Naive thymus-derived CD8-positive, alpha-beta T cell (primary cell): ENCODE measurements around the gene TAS2R60. TPM values are rescaled to one million over a fixed set of nuclear protein-coding genes. Genes with fewer than 3 reads are reported as not detected.

ENCODE experiments used
- ATAC-seq, 2 donors: fragments of 150-1000 bp; cut with Tn5 transposase in 1 of 2; sonication (Bioruptor Pico), chemical (Tn5 transposase) in 1 of 2; 1 replicate in 1 of 2; 2 replicates in 1 of 2; pipeline ENCODE4 v1.10.0; 2021; ENCODE audit warnings: mild to moderate bottlenecking in 2 of 2, moderate library complexity in 2 of 2
- POLR2A ChIA-PET: fragments of 350-600 bp; sonication (Branson Sonifier 250); formaldehyde crosslinking; loops from one replicate; lab custom pipeline; 2021; ENCODE audit warnings: antibody characterized with exemption; lab: Charles Lee
- DNase-seq, 10 donors: peaks; one replicate each; pipeline versions ENCODE4 v3.0.0 to v3.0.0-alpha.2; 2020 to 2022
- H3K27ac Mint-ChIP-seq, 10 donors: one replicate each; pipeline ENCODE4 v1.8.0; 2020 to 2022; ENCODE audit warnings: mild to moderate bottlenecking in 10 of 10, mixed read lengths in 10 of 10, moderate library complexity in 4 of 10, inconsistent platforms in 1 of 10
- H3K27me3 Mint-ChIP-seq, 5 donors: one replicate each; pipeline ENCODE4 v1.8.0; 2021 to 2022; ENCODE audit warnings: mixed read lengths in 5 of 5
- H3K36me3 Mint-ChIP-seq, 3 donors: one replicate each; pipeline ENCODE4 v1.8.0; 2020 to 2022; ENCODE audit warnings: mixed read lengths in 3 of 3, mild to moderate bottlenecking in 2 of 3, inconsistent platforms in 1 of 3
- H3K4me1 Mint-ChIP-seq, 4 donors: one replicate each; pipeline ENCODE4 v1.8.0; 2021 to 2022; ENCODE audit warnings: mixed read lengths in 4 of 4
- H3K4me3 Mint-ChIP-seq, 10 donors: one replicate each; pipeline ENCODE4 v1.8.0; 2020 to 2022; ENCODE audit warnings: mild to moderate bottlenecking in 10 of 10, mixed read lengths in 10 of 10, moderate library complexity in 6 of 10, inconsistent platforms in 1 of 10
- H3K9me3 Mint-ChIP-seq, 9 donors: one replicate each; pipeline ENCODE4 v1.8.0; 2020 to 2022; ENCODE audit warnings: mixed read lengths in 9 of 9, mild to moderate bottlenecking in 3 of 9, inconsistent platforms in 1 of 9, moderate library complexity in 1 of 9
- polyA plus RNA-seq, 3 donors: library from polyadenylated mRNA; unstranded; fragments of 300-500 nt; fragmentation: Illumina TruSeq; gene quantifications; one replicate each; pipeline ENCODE4 v1.2.3, GENCODE V29; 2021
- total RNA-seq, 8 experiments: library from RNA in 2 of 8; stranded (reverse) in 2 of 8; gene quantifications; one replicate each; pipeline ENCODE4 v1.2.3 and lab custom pipeline; 2021 to 2026

The TAS2R60 gene
- total and polyA plus RNA-seq, 5 experiments from 2014 or later, result 0.23 to 1.0 (median 0.96) TPM; not detected in 2

DNA sequence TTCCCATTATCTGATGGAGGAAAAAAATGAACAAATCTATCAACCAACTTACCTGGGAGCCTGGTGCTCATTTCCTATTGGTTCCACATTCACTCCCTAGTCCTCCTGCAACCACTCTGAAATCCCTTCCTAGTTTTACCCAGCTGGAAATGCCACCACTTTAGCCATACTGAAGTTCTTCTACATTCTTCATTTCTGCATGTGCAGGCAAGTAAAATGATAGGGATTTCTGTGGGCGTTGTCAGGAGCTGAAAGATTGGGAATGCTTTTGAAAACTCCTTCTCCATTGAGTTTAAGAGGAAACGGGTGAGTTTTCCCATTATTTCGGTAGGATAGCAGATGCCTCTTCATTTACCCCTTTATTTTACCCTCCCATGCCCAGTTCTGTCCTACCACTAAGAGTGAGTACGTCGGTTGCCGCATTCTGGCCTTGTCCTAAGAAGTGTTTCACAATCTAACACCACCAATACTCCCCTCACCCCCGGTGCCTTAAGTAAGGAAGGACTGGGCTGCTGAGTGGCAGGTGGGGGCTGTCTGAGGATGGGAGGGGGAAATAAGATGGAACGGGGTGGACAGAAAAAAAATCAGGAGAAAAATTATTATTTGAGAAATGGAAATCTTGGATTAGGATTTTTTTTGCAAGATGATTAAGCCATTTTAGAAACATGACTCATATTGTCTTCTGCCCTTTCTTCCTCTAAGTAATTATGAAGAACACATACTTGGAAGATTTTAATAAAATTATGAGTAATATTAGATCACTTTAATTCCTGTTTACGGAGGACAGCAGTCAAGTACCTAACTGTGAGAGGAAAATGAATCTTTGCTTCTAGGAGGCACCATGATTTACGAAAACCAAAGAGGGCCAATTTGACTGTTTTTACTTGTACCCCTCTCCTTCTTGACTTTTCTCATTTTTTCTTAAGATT lies 13.2 kb upstream of the TAS2R60 start:
- H3K9me3 Mint-ChIP-seq, result no peaks in the 10 kb centered on the region

DNA sequence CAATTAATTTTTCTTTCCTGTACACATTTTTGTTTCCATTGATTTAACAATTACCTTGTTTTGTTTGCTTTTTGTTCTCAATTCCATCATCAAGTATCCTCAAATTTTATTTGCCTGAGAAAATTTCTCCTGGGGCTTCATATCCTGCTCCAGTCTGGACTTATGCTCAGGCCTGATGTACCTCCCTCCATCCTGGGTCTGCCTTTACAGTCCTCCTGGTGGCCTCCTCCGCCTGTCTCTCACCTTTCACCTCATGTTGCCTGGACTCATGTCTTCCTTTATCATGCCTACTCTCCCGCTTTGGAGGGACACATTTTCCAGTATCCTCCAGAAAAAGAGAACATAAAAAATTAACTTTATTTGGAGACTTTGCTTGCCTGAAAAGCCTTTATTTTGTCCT lies 12.1 kb upstream of the TAS2R60 start:
- H3K4me3 Mint-ChIP-seq, result no peak overlapping the region
- peak overlapping the region in 2 of 10 donors; percentile 9 to 61 for H3K27ac Mint-ChIP-seq
- ATAC-seq (no peak), DNase-seq (no peak)
- no peaks in the 10 kb centered on the region for H3K9me3 Mint-ChIP-seq
- peaks cover 5 to 31% (median 11%) of the 10 kb centered on the region in 4 donors for H3K4me1 Mint-ChIP-seq
- H3K27me3 Mint-ChIP-seq, result peaks cover 0 to 2% (median 0%) of the 10 kb centered on the region in 5 donors
- POLR2A ChIA-PET, result no interaction called here
- H3K36me3 Mint-ChIP-seq, result peaks cover 9 to 52% (median 14%) of the 10 kb centered on the region in 3 donors

More for the DNA sequence above, 13.2 kb upstream of the TAS2R60 start:
- Mint-ChIP-seq H3K36me3 (peaks cover 9 to 44% (median 11%) of the 10 kb centered on the region in 3 donors), H3K27ac (peak overlapping the region in 2 of 10 donors; percentile 2 to 81), H3K4me3 (no peak overlapping the region), H3K27me3 (no peaks in the 10 kb centered on the region), H3K4me1 (peaks cover 5 to 28% (median 9%) of the 10 kb centered on the region in 4 donors)
- ATAC-seq, result no peak
- DNase-seq, result no peak
- POLR2A ChIA-PET, result no interaction called here

DNA sequence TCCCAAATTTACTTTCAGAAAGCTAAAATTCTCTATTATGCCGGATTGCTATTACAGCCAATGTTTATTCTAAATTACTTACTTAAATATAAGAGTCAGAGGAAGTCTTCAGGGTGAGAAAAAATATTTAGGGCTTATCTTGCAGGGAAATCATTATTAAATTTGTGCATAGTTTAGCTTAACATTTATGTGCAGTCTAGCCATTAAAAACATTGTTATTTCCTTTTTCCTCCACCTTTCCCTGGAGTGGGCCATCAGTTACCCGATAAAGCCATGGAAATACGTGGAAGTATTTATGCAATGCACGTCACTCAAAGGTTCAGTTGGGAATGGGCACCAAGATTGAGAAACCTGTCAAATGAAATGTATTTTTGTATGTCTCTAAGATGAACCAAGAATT lies 9.5 kb upstream of the TAS2R60 start:
- POLR2A ChIA-PET, result no interaction called here
- no peak overlapping the region for H3K4me3 Mint-ChIP-seq

DNA sequence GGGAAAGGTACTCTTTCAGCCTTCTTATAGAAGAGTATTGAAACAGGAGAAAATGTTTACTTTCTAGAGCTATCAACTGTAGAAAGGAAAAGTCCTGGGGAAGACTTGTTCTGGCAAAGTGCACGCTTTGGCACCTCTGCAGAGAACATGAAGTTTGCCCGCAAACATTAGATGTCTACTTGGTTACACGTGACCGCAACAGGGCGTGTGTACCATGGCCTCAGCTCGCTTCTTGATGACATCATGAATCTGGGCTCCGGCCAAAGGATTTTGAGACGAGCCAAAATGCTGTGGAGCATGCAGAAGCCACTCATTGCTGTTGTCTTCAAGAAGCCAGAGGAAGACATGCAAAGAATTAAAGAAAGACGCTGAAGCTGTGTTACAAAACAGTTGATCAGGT lies 8.6 kb upstream of the TAS2R60 start:
- ATAC-seq, result no peak
- POLR2A ChIA-PET, result no interaction called here
- H3K27ac Mint-ChIP-seq, result no peak overlapping the region

More for the DNA sequence above, 9.5 kb upstream of the TAS2R60 start:
- no peaks in the 10 kb centered on the region for H3K9me3 Mint-ChIP-seq
- ATAC-seq (no peak), DNase-seq (no peak)
- H3K36me3 Mint-ChIP-seq, result peaks cover 12 to 49% (median 15%) of the 10 kb centered on the region in 3 donors
- H3K27me3 Mint-ChIP-seq, result peaks cover 0 to 2% (median 0%) of the 10 kb centered on the region in 5 donors
- H3K4me1 Mint-ChIP-seq, result peaks cover 18 to 48% (median 25%) of the 10 kb centered on the region in 4 donors
- no peak overlapping the region for H3K27ac Mint-ChIP-seq

DNA sequence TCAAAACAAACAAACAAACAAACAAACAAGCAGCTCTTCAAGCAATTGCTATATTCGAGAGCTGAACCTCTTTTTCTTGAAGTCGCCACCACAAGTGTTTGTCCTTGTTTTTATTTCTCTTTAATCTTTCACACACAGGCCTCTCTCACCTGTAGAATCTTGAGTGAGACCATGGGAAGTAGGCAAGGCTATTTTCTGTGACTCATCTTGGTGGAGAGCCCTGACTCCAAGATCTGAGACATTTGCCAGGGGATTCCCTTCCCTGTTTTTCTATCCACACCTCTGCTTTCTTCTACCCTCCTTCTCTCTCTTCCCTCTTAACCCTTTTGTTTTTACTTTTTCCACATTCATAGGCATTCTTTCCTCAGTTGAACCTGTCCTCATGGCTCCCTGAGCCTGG lies 8.0 kb upstream of the TAS2R60 start:
- Mint-ChIP-seq H3K27me3 (peaks cover 0 to 2% (median 0%) of the 10 kb centered on the region in 5 donors), H3K9me3 (no peaks in the 10 kb centered on the region), H3K36me3 (peaks cover 14 to 49% (median 15%) of the 10 kb centered on the region in 3 donors), H3K27ac (peak overlapping the region in 3 of 10 donors; percentile 4 to 84 (median 54)), H3K4me3 (no peak overlapping the region), H3K4me1 (peaks cover 21 to 46% (median 28%) of the 10 kb centered on the region in 4 donors)
- no peak for DNase-seq
- no peak for ATAC-seq
- POLR2A ChIA-PET, result no interaction called here

More for the DNA sequence above, 8.6 kb upstream of the TAS2R60 start:
- H3K4me3 Mint-ChIP-seq, result no peak overlapping the region
- H3K27me3 Mint-ChIP-seq, result peaks cover 0 to 2% (median 0%) of the 10 kb centered on the region in 5 donors
- H3K9me3 Mint-ChIP-seq, result no peaks in the 10 kb centered on the region
- peaks cover 14 to 51% (median 15%) of the 10 kb centered on the region in 3 donors for H3K36me3 Mint-ChIP-seq
- DNase-seq, result no peak
- H3K4me1 Mint-ChIP-seq, result peaks cover 20 to 48% (median 26%) of the 10 kb centered on the region in 4 donors

DNA sequence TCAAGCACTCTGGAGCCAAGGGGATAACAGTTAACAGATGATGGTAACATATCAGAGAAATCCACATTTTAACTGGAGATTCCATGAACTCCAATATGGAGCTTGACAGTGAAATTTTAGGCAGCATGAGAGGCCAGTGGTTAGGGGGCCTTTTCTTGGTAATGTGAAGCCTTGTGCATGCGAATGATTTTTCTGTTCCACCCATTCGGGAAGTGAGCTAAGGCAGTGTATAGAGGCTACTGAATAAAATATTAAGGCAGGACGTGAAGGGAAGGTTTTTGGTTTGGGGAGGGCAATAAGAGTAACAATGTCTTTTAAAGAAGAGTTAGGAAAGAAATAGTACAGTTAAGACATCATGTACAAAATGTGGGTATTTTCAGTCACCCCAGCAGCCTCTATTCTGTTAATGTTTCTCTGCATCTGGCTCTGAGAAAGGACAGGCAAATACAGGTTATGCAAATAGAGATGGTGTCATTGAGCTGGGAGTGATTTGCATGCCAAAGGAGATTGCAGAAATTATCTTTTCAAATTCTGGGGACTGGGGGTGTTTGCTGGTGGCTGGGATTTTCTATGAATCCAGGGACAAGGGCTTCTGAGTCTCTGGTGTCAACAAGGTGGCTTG lies 6.8 kb upstream of the TAS2R60 start:
- peak overlapping the region in 5 of 10 donors; percentile 8 to 86 (median 25) for H3K27ac Mint-ChIP-seq

DNA sequence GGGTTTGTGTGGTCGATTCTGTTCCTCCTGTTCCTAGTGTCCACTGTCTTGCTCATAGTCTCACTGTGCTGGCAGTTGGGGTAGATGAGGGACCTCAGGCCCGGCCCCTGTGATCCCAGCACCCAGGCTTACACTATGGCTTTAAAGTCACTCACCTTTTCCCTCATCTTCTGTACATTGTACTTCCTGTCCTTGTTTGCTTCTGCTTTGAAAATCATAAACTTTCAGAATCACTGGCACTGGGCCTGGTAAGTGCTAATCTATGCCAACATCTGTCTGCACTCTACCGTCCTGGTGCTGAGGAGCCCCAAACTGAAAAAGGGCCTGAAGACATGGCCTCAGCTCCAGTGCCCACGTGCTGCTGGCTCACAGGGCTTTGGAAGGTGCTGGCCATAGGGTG lies 5.7 kb upstream of the TAS2R60 start:
- no peak for DNase-seq
- H3K27ac Mint-ChIP-seq, result peak overlapping the region in 9 of 10 donors; percentile 22 to 87 (median 76)
- ATAC-seq, result peak; percentile 27 to 33
- POLR2A ChIA-PET, result no interaction called here
- no peaks in the 10 kb centered on the region for H3K9me3 Mint-ChIP-seq
- H3K4me1 Mint-ChIP-seq, result peaks cover 21 to 46% (median 28%) of the 10 kb centered on the region in 4 donors
- peaks cover 0 to 2% (median 0%) of the 10 kb centered on the region in 5 donors for H3K27me3 Mint-ChIP-seq
- H3K36me3 Mint-ChIP-seq, result peaks cover 13 to 51% (median 14%) of the 10 kb centered on the region in 3 donors
- H3K4me3 Mint-ChIP-seq, result peak overlapping the region in 3 of 10 donors; percentile 1 to 60 (median 7)

More for the DNA sequence above, 6.8 kb upstream of the TAS2R60 start:
- DNase-seq (no peak), ATAC-seq (no peak)
- H3K4me3 Mint-ChIP-seq, result no peak overlapping the region
- POLR2A ChIA-PET, result no interaction called here
- peaks cover 0 to 2% (median 0%) of the 10 kb centered on the region in 5 donors for H3K27me3 Mint-ChIP-seq
- H3K9me3 Mint-ChIP-seq, result no peaks in the 10 kb centered on the region
- H3K4me1 Mint-ChIP-seq, result peaks cover 21 to 39% (median 29%) of the 10 kb centered on the region in 4 donors
- H3K36me3 Mint-ChIP-seq, result peaks cover 13 to 50% (median 14%) of the 10 kb centered on the region in 3 donors

DNA sequence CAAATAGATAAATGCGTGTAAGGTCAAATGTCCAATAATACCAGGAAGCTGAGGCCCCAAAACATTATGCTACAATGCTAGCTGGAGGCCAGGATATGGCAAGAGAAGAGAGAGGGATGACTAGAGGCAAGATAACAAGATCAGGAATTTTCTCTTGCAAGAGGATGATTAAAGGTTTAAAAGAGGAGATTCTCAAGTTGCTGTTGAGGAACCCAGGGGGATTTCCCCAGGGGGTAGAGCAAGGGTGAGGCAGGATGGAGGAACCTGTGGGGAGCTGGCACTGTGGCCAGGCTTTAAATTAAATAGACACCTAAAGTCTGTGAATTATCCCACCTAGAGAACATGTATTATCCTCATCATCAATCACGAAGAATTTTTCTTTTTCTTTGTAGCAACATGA lies 3.4 kb upstream of the TAS2R60 start:
- Mint-ChIP-seq H3K4me1 (peaks cover 21 to 46% (median 30%) of the 10 kb centered on the region in 4 donors), H3K27ac (peak overlapping the region in 1 of 10 donors; percentile 28), H3K27me3 (peaks cover 0 to 2% (median 0%) of the 10 kb centered on the region in 5 donors), H3K4me3 (no peak overlapping the region), H3K9me3 (no peaks in the 10 kb centered on the region), H3K36me3 (peaks cover 5 to 39% (median 10%) of the 10 kb centered on the region in 3 donors)
- ATAC-seq (no peak), DNase-seq (no peak)
- POLR2A ChIA-PET, result no interaction called here

DNA sequence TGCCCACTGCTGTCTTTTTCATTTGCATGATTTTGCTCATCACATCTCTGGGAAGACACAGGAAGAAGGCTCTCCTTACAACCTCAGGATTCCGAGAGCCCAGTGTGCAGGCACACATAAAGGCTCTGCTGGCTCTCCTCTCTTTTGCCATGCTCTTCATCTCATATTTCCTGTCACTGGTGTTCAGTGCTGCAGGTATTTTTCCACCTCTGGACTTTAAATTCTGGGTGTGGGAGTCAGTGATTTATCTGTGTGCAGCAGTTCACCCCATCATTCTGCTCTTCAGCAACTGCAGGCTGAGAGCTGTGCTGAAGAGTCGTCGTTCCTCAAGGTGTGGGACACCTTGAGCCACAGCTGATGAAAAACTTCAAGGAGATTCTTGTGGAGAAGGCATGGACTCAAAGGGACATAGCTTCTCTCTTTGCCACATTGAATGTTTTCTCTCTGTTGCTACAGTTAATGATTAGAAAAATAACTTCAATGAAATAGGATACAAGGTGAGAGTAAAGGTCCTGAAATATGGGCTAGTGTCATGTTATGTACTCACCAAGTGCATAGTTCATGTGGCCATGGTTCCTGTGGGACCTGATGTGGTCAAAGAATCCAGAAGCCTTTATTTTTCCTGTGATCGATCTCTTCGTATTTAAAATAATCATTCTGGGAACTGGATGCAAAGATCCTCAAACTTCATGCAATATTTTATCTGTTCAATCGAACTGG lies 970 bp downstream of the TAS2R60 start:
- Mint-ChIP-seq H3K4me3 (no peak overlapping the region), H3K27me3 (no peaks in the 10 kb centered on the region), H3K36me3 (peaks cover 0 to 20% (median 4%) of the 10 kb centered on the region in 3 donors), H3K9me3 (no peaks in the 10 kb centered on the region), H3K4me1 (peaks cover 0 to 15% (median 9%) of the 10 kb centered on the region in 4 donors), H3K27ac (no peak overlapping the region)
- POLR2A ChIA-PET, result no interaction called here
- DNase-seq (no peak), ATAC-seq (no peak)

DNA sequence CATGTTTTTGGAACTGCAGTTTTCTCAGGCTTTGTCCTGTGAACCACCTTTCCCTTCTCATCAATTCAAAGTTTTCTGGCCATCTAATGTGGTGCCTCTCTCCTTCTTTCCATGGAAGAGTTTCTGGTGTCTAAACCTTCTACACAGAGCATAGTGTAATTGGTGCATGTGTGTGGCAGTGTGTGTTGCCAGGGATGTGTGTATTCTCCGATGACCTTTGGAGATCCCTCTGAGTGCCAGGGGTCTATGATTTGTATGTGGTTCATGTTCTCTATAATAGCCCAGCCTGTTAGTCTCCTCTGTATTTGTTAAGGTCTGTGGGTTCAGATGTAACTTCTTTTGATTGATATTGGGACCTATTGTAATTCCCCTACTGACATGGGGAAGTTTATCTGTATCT lies 1.5 kb downstream of the TAS2R60 start:
- peaks cover 0 to 19% (median 4%) of the 10 kb centered on the region in 3 donors for H3K36me3 Mint-ChIP-seq
- ATAC-seq, result no peak
- H3K27ac Mint-ChIP-seq, result no peak overlapping the region
- no peak for DNase-seq
- peaks cover 0 to 10% (median 7%) of the 10 kb centered on the region in 4 donors for H3K4me1 Mint-ChIP-seq
- no peak overlapping the region for H3K4me3 Mint-ChIP-seq
- POLR2A ChIA-PET, result no interaction called here
- no peaks in the 10 kb centered on the region for H3K27me3 Mint-ChIP-seq
- H3K9me3 Mint-ChIP-seq, result no peaks in the 10 kb centered on the region

DNA sequence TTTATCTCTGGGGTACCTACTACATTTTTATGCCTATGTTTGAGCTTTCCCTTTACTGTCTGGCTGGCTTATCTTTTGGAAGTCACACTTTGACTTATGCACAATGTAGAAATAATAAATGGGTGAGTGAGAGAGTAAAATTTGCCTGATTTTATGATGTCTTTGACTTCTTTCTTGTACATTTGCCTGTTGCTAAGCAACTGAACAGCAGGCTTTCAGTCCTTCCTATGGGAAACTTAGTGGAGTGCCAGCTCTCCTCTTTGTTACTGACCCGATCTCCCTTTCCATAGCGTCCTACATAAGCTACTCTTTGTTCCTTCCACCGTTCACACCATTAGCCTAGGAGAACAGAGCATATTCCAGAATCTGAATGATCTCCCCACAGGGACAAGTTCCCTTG lies 4.2 kb downstream of the TAS2R60 start:
- POLR2A ChIA-PET, result no interaction called here
- DNase-seq (no peak), ATAC-seq (no peak)
- H3K36me3 Mint-ChIP-seq, result peaks cover 0 to 17% (median 15%) of the 10 kb centered on the region in 3 donors
- no peak overlapping the region for H3K27ac Mint-ChIP-seq
- H3K9me3 Mint-ChIP-seq, result no peaks in the 10 kb centered on the region
- peaks cover 2 to 10% (median 6%) of the 10 kb centered on the region in 4 donors for H3K4me1 Mint-ChIP-seq
- H3K4me3 Mint-ChIP-seq, result no peak overlapping the region
- no peaks in the 10 kb centered on the region for H3K27me3 Mint-ChIP-seq

DNA sequence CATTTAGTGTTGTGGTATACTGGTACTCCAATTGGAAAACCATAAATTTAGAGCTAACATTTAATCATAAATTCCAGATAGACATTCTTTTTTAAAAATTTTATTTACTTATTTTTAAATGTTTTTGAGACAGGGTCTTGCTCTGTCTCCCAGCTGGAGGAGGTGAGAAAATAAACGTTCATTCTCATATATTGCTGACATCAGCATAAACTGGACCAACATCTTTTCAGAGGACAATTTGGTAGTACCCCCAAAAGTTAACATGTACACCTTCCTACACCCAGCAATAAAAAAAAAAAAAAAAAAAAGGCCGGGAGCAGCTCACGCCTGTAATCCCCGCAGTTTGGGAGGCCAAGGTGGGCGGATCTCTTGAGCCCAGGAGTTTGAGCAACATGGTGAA lies 5.2 kb downstream of the TAS2R60 start:
- ATAC-seq (no peak), DNase-seq (no peak)
- Mint-ChIP-seq H3K27me3 (no peaks in the 10 kb centered on the region), H3K27ac (no peak overlapping the region), H3K4me3 (no peak overlapping the region), H3K36me3 (peaks cover 0 to 18% (median 13%) of the 10 kb centered on the region in 3 donors), H3K4me1 (peaks cover 12 to 20% (median 14%) of the 10 kb centered on the region in 4 donors), H3K9me3 (no peaks in the 10 kb centered on the region)
- POLR2A ChIA-PET, result no interaction called here
